ENCODE measurements around the gene TRIM45.
A peak's percentile ranks its signal among the peaks of the same experiment; 100 is the strongest.

TRIM45 gene

DNA sequence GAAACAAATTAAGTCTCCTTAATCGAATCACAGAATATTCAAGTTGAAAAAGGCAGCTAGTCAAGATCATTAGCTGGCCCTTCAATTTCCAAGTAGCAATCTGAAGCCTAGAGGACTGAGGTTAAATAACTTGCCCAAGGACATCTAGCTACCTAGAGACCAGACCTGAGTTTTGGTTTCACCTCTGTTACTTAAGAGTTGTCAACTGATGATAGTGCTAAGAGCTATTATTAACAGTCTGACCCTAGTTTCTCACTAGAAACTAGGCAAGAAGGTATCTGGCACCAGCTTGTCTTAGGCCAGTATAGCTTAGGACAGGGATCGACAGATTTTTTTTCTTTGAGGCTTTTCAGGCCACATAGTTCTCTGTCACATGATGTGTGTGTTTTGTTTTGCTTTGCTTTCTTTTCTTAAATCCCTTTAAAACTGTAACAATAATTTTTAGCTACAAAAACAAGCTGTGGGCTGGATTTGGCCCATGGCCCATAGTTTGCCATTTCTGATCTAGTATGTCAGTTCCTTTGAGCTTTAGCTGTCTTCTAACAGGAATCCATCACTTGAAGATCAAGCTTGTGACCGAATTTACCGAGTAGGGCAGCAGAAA lies 23.2 kb downstream of the TRIM45 start (continued):
- TF ChIP-seq, protein P1, sequence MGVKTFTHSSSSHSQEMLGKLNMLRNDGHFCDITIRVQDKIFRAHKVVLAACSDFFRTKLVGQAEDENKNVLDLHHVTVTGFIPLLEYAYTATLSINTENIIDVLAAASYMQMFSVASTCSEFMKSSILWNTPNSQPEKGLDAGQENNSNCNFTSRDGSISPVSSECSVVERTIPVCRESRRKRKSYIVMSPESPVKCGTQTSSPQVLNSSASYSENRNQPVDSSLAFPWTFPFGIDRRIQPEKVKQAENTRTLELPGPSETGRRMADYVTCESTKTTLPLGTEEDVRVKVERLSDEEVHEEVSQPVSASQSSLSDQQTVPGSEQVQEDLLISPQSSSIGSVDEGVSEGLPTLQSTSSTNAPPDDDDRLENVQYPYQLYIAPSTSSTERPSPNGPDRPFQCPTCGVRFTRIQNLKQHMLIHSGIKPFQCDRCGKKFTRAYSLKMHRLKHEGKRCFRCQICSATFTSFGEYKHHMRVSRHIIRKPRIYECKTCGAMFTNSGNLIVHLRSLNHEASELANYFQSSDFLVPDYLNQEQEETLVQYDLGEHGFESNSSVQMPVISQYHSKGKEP (tag by site-specific recombination; IDR thresholded peaks at IDR 0.05): no peak
- TF ChIP-seq ZNF169 (tag by site-specific recombination; IDR thresholded peaks at IDR 0.05): no peak

DNA sequence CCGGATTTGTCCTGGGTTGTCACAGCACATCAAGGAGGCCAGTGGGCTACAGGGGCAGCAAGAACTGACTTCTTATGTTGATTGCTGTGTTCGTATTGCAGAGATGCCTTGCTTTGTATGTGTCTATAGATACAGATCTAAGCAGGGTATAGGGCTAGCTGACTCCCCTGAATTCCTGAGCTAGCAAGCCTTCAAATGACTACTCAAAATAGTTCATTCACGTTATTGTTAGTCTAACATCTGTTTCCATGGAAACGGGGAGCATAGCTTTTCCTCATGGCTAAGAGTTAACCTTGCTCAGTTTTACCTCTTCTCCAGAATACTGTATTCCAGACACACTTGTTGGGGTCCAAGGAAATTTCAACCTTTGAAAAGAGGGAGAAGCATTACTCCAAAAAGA lies 24.1 kb downstream of the TRIM45 start:
- TF ChIP-seq GLIS1 (tag by site-specific recombination; IDR thresholded peaks at IDR 0.05): no peak
- TF ChIP-seq ZNF837 (tag by site-specific recombination; IDR thresholded peaks at IDR 0.05): no peak
- TF ChIP-seq ZIC2 (tag by site-specific recombination; IDR thresholded peaks at IDR 0.05): no peak
- TF ChIP-seq ZBTB17 (tag by site-specific recombination; IDR thresholded peaks at IDR 0.05): no peak
- Histone ChIP-seq H3K4me1 (ENCODE audit: control insufficient read depth, insufficient read depth, low read length) (no peaks in the 10 kb centered on the region), H3K36me3 (ENCODE audit: control insufficient read depth in 2 of 2, insufficient read depth in 1 of 2, low read length in 2 of 2) (peaks cover 16 to 98% of the 10 kb centered on the region in 2 experiments; a peak in 2 of 3 replicates), H3K4me3 (ENCODE audit: low read depth, low read length) (no peak overlapping the region), H3K27ac (ENCODE audit: extremely low read depth, low read depth, low read length) (no peak overlapping the region), H3K9me3 (ENCODE audit: control insufficient read depth, insufficient read depth, low read depth, low read length) (no peaks in the 10 kb centered on the region)
- ChIA-PET POLR2A (no interaction called here), CTCF (interaction anchor here (0.6 to 1.8 kb wide), 2 partner anchors 10 to 736 kb away, joined by 4 read pairs; no protein-coding TSS in a partner anchor)

DNA sequence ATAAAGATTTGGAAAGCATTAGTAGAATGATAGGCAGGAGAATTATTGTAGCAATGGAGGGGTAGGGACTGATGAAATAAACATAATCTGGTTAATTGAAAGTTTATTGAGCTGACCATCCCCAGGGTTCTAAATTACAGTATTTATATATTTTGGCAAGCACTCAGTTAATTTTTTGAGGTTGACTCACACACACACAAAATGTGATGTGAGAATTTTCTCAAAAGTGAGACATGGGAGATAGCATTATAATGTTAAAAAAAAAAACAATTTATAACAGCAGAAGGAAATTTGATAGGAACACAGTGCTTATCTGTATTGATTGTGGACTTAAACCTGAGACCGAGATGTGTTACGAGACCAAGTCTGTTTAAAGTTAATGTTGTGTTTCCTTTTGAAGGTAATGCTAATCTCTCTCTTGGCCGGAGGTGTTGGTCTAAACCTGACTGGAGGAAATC lies 24.6 kb downstream of the TRIM45 start:
- Histone ChIP-seq H3K4me3 (ENCODE audit: low read depth, low read length) (no peak overlapping the region), H3K4me1 (ENCODE audit: control insufficient read depth, insufficient read depth, low read length) (no peaks in the 10 kb centered on the region), H3K36me3 (ENCODE audit: control insufficient read depth in 2 of 2, insufficient read depth in 1 of 2, low read length in 2 of 2) (peaks cover 19 to 98% of the 10 kb centered on the region in 2 experiments), H3K27ac (ENCODE audit: extremely low read depth, low read depth, low read length) (no peak overlapping the region), H3K9me3 (ENCODE audit: control insufficient read depth, insufficient read depth, low read depth, low read length) (no peaks in the 10 kb centered on the region)
- ChIA-PET POLR2A (no interaction called here), CTCF (interaction anchor here (0.6 to 1.8 kb wide), 3 partner anchors 10 to 737 kb away, joined by 4 read pairs; no protein-coding TSS in a partner anchor)
- TF ChIP-seq ZNF561 (tag by site-specific recombination; IDR thresholded peaks at IDR 0.05; ENCODE audit: borderline replicate concordance): no peak
- TF ChIP-seq, protein P2, sequence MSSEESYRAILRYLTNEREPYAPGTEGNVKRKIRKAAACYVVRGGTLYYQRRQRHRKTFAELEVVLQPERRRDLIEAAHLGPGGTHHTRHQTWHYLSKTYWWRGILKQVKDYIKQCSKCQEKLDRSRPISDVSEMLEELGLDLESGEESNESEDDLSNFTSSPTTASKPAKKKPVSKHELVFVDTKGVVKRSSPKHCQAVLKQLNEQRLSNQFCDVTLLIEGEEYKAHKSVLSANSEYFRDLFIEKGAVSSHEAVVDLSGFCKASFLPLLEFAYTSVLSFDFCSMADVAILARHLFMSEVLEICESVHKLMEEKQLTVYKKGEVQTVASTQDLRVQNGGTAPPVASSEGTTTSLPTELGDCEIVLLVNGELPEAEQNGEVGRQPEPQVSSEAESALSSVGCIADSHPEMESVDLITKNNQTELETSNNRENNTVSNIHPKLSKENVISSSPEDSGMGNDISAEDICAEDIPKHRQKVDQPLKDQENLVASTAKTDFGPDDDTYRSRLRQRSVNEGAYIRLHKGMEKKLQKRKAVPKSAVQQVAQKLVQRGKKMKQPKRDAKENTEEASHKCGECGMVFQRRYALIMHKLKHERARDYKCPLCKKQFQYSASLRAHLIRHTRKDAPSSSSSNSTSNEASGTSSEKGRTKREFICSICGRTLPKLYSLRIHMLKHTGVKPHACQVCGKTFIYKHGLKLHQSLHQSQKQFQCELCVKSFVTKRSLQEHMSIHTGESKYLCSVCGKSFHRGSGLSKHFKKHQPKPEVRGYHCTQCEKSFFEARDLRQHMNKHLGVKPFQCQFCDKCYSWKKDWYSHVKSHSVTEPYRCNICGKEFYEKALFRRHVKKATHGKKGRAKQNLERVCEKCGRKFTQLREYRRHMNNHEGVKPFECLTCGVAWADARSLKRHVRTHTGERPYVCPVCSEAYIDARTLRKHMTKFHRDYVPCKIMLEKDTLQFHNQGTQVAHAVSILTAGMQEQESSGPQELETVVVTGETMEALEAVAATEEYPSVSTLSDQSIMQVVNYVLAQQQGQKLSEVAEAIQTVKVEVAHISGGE (tag by site-specific recombination; conservative IDR thresholded peaks at IDR 0.05; ENCODE audit: low read depth): no peak
- TF ChIP-seq ZNF629 (tag by site-specific recombination; IDR thresholded peaks at IDR 0.05): peak; percentile 45; the same call in 1 of the 2 replicates
- no peak for TF ChIP-seq ZNF624 (tag by site-specific recombination; IDR thresholded peaks at IDR 0.05)
- no peak for TF ChIP-seq SP2 (tag by site-specific recombination; IDR thresholded peaks at IDR 0.05)
- no peak for TF ChIP-seq WT1 (tag by site-specific recombination; IDR thresholded peaks at IDR 0.05)
- no peak for TF ChIP-seq ZSCAN23 (tag by site-specific recombination; IDR thresholded peaks at IDR 0.05)
- TF ChIP-seq ZNF184 (tag by site-specific recombination; IDR thresholded peaks at IDR 0.05): no peak
- TF ChIP-seq ZNF530 (tag by site-specific recombination; IDR thresholded peaks at IDR 0.05; ENCODE audit: low read depth): no peak
- TF ChIP-seq, protein P3, sequence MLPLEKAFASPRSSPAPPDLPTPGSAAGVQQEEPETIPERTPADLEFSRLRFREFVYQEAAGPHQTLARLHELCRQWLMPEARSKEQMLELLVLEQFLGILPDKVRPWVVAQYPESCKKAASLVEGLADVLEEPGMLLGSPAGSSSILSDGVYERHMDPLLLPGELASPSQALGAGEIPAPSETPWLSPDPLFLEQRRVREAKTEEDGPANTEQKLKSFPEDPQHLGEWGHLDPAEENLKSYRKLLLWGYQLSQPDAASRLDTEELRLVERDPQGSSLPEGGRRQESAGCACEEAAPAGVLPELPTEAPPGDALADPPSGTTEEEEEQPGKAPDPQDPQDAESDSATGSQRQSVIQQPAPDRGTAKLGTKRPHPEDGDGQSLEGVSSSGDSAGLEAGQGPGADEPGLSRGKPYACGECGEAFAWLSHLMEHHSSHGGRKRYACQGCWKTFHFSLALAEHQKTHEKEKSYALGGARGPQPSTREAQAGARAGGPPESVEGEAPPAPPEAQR (tag by site-specific recombination; IDR thresholded peaks at IDR 0.05): no peak
- TF ChIP-seq ZNF175 (tag by site-specific recombination; IDR thresholded peaks at IDR 0.05): no peak
- TF ChIP-seq SP7 (tag by site-specific recombination; IDR thresholded peaks at IDR 0.05): peak; percentile 80
- no peak for TF ChIP-seq ZNF600 (tag by site-specific recombination; IDR thresholded peaks at IDR 0.05)
- TF ChIP-seq ZFP3 (tag by site-specific recombination; IDR thresholded peaks at IDR 0.05; ENCODE audit: low read depth): no peak
- no peak for TF ChIP-seq ZNF350 (tag by site-specific recombination; IDR thresholded peaks at IDR 0.05)
- no peak for TF ChIP-seq ZFP69B (tag by site-specific recombination; IDR thresholded peaks at IDR 0.05)
- TF ChIP-seq TCF7L2 (IDR thresholded peaks at IDR 0.05; ENCODE audit: borderline replicate concordance, low read depth, low read length): no peak
- TF ChIP-seq GLI4 (tag by site-specific recombination; IDR thresholded peaks at IDR 0.05): no peak
- TF ChIP-seq ZFHX2 (tag by site-specific recombination; conservative IDR thresholded peaks at IDR 0.05): no peak
- TF ChIP-seq ZNF654 (tag by site-specific recombination; IDR thresholded peaks at IDR 0.05; ENCODE audit: low read depth): no peak
